Epithelial cell of esophagus (primary cell): ENCODE data around the gene ASIC5.

ENCODE experiments used
- DNase-seq: peaks from one replicate; pipeline ENCODE4 v3.0.0; 2010; ENCODE audit warnings: low read depth
- H3K4me3 ChIP-seq: 2 replicates; pipeline ENCODE4 v1.5.1; 2011; ENCODE audit warnings: mild to moderate bottlenecking, low read length, control low read depth
- TF ChIP-seq, protein P1 (sequence below): IDR thresholded peaks from 2 replicates; pipeline ENCODE4 v1.5.1; 2011; ENCODE audit warnings: low read depth, mild to moderate bottlenecking, low read length, control low read depth, inconsistent platforms; ENCODE audit not compliant: insufficient read depth; ENCODE audit errors: missing control alignments

The ASIC5 gene

DNA sequence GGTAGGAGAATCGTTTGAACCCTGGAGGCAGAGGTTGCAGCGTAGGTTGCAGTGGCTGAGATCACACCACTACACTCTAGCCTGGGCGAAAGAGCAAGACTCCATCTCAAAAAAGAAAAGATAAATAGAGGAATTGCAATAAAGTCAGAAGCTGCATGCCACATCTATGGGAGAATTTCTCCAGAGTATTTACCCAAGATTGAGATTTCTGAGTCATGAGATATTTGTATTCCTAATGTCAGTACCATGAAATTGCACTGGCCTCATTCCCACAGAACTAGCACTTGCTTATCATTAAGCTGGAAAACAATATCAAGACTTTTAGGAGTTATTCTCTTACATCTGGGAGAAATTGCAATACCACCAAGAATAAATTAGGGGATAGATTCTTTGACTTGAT lies 37.4 kb downstream of the ASIC5 start:
- TF ChIP-seq, protein P1, sequence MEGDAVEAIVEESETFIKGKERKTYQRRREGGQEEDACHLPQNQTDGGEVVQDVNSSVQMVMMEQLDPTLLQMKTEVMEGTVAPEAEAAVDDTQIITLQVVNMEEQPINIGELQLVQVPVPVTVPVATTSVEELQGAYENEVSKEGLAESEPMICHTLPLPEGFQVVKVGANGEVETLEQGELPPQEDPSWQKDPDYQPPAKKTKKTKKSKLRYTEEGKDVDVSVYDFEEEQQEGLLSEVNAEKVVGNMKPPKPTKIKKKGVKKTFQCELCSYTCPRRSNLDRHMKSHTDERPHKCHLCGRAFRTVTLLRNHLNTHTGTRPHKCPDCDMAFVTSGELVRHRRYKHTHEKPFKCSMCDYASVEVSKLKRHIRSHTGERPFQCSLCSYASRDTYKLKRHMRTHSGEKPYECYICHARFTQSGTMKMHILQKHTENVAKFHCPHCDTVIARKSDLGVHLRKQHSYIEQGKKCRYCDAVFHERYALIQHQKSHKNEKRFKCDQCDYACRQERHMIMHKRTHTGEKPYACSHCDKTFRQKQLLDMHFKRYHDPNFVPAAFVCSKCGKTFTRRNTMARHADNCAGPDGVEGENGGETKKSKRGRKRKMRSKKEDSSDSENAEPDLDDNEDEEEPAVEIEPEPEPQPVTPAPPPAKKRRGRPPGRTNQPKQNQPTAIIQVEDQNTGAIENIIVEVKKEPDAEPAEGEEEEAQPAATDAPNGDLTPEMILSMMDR = no peak
- H3K4me3 ChIP-seq = no peak overlapping the region
- no peak for DNase-seq

DNA sequence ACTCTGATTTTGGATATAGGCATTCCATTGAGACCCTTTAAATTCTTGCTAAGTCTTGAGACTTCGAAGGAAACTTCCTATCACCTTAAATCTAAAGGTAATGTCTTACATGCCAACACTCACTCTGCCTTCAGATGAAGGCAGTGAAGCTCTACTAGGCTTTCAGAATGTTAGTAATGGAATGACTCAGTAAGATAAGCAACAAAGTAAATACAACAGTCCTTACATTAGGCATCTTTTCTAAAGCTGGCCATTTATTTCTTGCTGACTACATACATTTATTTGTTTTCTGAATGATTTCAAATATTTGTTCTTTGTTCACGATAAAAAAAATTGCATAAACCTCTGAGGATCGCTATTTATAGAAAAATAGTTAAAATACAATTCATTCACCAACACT lies 43.5 kb downstream of the ASIC5 start:
- peak; percentile 61 for DNase-seq
- TF ChIP-seq, protein P1 = no peak
- H3K4me3 ChIP-seq = no peak overlapping the region

DNA sequence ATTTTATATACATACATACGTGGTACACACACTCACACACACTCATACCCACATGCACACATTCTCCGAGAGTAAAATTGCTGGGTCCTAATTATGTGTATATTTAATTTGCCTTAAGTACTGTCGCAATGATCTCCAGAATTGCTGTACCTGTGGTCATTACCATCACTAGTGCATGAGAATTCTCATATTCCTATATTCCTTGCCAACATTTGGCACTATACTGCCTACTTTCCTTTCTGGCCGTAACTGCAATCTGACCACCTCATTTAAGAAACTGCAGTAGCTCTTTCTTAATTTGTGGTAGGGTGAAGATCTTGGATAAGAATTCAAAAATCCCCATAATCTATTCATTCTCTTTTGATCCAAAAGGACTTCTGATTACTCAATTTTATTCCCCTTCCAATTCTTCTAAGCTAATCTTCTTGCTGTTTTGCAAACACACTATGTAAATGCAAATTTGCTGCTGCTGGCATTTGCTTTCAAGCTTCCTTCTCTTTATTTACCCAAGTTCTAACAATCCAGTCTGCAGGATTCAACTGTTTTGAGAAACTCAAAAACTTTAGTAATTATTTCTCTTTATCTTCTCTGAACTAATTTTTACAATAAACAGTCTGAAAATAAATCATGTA lies 45.1 kb downstream of the ASIC5 start:
- no peak overlapping the region for H3K4me3 ChIP-seq
- no peak for DNase-seq
- TF ChIP-seq, protein P1 = no peak

DNA sequence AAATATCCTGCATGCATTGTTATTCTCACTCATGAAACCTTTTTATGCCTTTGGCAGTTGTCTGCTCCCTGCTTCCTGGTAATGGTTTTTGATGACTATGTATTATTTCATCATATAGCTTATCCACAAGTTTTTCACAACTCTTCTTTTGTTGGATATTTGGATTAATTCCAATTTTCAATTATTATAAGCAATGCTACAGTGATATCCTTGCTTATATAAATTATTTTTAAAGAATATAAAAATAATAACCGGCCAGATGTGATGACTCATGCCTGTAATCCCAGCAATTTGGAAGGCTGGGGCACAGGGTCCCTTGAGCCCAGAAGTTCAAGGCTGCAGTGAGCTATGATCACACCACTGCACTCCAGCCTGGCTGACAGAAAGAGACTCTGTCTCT lies 47.0 kb downstream of the ASIC5 start:
- TF ChIP-seq, protein P1 = no peak
- DNase-seq = peak; percentile 64
- no peak overlapping the region for H3K4me3 ChIP-seq

GRCh38 chr4:155818639-155819038 lies 47.4 kb downstream of the ASIC5 start:
- H3K4me3 ChIP-seq = no peak overlapping the region
- TF ChIP-seq, protein P1 = no peak
- DNase-seq = peak; percentile 79

DNA sequence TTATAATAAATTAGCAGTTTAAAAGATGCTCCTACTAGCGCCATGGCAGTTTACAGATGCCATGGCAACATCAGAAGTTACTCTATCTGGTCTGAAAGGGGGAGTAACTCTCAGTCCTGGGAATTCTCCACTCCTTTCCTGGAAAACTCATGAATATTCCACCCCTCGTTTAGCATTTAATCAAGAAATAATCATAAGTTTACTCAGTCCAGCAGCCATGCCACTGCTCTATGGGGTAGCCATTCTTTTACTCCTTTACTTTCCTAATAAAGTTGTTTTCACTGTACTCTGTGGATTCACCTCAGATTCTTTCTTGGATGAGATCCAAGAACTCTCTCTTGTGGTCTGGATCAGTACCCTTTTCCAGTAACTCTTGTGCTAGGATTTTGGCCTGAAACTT lies 55.0 kb downstream of the ASIC5 start:
- no peak for DNase-seq
- TF ChIP-seq, protein P1 = no peak
- no peak overlapping the region for H3K4me3 ChIP-seq

- peak; percentile 83 for DNase-seq
- H3K4me3 ChIP-seq = no peak overlapping the region
- TF ChIP-seq, protein P1 = peak; percentile 59
Measured at GRCh38 chr4:155809835-155810234, 56.2 kb downstream of the ASIC5 start.
